Right hindlimb (tissue), 1 donor: ENCODE measurements around the gene RHPN2.
A peak's percentile ranks its signal among the peaks of the same experiment; 100 is the strongest.
"Not testable (repeated sequence)": the region's sequence is repeated elsewhere in the genome, so short reads cannot be mapped to it uniquely, and the experiment has no call there.

ENCODE experiments used
- DNase-seq: peaks from one replicate; pipeline ENCODE4 v3.0.0-alpha.2; 2018

RHPN2 gene

DNA sequence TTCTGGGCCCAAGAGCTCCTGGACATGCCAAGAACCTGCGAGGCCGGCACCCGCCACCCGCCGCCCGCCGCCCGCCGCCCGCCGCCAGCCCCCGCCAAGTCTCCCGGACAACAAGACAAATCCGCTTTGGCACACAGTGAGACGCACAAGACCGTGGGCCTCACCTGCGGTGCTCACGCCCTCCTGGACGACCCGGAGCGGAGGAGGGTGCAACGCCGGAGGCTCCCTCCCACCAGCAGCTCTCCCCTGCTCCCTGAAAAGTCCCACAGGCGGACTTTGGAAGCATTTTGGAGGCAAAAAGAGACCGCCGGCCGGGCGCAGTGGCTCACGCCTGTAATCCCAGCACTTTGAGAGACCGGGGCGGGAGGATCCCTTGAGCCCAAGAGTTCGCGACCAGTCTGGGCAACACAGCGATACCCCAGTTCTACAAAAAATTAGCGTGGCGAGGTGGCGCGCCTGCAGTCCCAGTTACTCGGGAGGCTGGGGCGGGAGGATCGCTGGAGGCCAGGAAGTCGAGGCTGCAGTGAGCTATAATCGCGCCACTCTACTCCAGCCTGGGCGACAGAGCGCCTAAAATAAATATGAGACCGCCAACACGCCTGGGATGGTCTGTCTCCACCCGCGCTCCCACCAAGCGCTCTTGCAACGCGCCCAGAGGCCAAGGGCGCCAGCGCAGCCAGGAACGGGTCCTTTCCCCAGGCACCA lies 783 bp downstream of the RHPN2 start:
- DNase-seq = no peak

GRCh38 chr19:33063356-33063752 lies 1.3 kb downstream of the RHPN2 start:
- DNase-seq = peak; percentile 20

DNA sequence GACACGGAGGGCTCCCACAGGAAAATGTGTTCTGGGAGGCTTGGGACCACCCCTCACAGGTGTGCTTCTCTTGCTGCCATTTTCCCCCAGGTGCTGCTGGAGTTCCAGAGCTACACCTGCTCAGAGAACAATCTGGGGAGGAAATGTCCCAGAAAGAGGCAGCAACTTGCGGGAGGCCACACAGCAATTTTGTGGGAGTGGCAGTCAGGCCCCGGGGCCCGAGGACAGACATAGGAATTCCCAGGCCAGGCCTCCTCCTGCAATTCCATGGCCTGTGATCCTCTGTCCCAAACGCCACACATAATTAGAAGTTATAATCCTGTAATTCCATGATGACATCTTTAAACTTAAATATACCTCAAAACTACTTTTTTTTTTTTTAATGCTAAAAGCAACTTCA lies 1.8 kb downstream of the RHPN2 start:
- DNase-seq = no peak

- DNase-seq = no peak
Measured at GRCh38 chr19:33060586-33060985, 4.1 kb downstream of the RHPN2 start.

DNA sequence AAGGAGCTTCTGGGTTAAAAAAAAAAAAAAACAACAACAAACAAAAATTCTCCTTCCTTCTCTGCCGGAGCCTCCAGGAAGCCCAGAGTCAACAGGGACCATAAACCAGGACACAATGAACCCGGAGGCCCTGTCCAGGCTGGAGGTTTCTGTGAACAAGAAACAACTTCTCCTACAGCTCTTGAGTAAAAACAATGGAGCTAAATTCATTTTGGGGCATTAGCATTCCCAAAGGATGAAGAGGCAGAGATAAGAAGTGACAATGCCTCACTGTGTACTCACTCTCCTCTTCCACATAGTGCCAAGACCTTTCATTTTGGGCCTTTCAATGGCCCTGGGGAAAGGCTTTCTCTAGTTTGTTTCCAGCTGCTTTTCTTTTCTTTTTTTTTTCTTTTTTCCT lies 9.0 kb downstream of the RHPN2 start:
- no peak for DNase-seq

DNA sequence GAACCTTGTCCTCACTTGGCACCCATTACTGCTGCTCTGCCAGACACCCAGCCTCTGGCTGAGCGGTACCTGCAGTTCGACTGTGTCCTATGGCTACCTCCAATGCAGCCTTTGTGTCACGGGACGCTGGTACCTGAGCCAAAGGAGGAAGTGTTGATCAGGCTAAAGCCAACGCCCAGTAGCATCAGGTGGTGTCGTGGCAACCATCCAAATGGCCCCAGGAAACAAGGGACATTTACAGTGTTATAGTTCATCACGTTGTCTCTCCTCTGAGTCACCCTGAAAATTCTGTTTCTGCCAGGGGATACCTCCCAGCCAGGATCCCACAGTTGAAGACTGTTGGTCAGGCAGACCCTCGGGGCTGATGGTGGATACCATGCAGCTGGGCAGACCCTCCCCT lies 10.1 kb downstream of the RHPN2 start:
- DNase-seq = no peak

DNA sequence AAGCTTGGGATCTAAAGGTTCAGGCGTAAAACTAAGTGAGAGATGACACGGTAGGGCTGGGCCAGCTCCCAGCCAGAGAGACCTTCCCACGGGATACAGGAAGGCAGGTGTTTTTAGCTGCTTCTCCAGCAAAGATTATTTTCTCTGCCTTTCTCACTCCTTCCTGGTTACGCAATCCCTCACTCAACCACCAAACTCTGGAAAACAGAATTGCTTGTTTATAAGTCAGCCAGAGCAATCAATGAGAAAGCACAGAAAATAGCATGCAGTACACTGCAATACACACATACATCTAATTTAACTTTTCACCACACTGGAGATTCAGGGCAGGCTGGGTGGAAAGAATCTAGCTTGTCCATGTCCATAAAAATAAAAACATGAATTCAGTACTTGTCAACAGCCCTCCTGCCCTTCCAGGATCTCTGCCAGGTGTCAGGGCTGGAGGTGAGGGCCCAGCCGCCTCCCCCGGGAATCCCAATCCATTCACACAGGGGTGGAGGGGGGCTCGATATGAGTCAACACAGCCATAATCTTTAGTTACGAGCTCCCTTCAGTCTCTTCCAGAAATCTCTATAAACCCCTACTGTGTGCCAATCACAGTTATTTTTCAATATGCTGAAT lies 12.2 kb downstream of the RHPN2 start:
- DNase-seq = no peak

GRCh38 chr19:33050110-33050509 lies 14.6 kb downstream of the RHPN2 start:
- no peak for DNase-seq

- DNase-seq = no peak
Measured at GRCh38 chr19:33048806-33049676, 15.6 kb downstream of the RHPN2 start.

GRCh38 chr19:33047422-33047821 lies 17.3 kb downstream of the RHPN2 start:
- DNase-seq = no peak

DNA sequence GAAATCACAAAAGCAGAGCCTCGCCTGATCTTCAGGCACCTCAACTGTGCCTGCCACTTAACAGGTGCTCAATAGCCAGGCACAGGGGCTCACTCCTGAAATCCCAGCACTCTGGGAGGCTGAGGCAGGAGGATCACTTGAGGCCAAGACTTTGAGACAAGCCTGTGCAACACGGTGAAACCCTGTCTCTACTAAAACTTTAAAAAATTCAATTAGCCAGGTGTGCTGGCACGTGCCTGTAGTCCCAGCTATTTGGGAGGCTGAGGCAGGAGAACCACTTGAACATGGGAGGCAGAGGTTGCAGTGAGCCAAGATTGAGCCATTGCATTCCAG lies 22.9 kb downstream of the RHPN2 start:
- DNase-seq = not testable (repeated sequence)

DNA sequence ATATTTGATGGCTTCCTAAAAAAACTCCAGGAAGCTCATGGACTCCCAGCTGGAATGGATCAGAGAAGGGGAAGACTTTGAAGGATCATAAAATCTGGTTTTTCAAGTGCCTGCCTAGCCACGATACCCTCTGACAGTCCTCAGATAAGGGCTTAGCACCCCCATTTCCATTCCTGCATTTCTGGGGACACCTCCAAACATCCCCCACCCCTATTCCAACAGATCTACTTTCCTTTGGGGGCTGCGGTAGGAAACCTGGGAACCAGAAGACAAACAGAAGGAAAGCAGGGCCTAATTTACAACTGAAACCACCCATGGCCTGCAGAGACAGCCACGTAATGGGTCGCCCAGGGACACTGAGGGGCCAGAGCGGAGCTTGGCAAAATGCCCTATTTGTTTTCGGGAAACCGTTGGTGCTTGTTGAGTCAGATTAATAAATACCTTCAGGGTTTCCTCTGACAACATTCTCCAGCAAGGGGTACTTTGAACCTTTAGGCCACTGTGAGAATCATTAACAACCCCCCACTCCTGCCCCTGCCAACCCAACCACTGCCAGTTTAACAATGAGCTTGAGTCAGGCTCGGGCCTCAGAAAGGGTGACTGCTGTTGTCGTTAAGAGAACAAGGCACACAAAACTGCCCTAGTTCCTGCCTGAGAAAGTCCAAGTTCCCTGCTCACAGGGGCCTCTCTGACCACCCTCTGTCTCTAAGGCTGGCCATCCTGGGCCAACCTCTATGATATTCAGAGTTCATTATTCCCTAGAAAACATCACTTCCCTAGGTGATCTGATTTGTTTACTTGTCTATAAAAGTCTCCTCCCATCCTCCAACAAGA lies 23.5 kb downstream of the RHPN2 start:
- DNase-seq = no peak

DNA sequence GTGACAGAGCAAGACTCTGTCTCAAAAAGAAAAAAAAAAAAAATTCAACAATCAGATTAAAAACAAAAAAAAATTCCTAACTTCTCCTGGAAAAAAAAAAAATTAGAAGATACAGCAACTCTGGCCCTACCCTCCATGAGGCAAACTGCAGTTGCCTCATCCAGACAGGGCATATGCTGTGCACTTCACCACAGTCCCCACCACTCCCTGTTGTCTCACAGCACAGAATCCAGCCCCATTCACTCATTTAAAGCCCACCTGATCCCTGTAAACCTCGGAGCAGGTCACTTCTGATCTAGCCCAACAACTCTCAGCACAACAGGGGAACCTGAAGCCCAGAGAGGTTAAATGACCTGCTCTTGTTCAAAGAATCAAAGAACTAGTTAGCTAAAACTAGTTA lies 24.9 kb downstream of the RHPN2 start:
- DNase-seq = no peak

- no peak for DNase-seq
Measured at GRCh38 chr19:33039108-33039599, 25.5 kb downstream of the RHPN2 start.

DNA sequence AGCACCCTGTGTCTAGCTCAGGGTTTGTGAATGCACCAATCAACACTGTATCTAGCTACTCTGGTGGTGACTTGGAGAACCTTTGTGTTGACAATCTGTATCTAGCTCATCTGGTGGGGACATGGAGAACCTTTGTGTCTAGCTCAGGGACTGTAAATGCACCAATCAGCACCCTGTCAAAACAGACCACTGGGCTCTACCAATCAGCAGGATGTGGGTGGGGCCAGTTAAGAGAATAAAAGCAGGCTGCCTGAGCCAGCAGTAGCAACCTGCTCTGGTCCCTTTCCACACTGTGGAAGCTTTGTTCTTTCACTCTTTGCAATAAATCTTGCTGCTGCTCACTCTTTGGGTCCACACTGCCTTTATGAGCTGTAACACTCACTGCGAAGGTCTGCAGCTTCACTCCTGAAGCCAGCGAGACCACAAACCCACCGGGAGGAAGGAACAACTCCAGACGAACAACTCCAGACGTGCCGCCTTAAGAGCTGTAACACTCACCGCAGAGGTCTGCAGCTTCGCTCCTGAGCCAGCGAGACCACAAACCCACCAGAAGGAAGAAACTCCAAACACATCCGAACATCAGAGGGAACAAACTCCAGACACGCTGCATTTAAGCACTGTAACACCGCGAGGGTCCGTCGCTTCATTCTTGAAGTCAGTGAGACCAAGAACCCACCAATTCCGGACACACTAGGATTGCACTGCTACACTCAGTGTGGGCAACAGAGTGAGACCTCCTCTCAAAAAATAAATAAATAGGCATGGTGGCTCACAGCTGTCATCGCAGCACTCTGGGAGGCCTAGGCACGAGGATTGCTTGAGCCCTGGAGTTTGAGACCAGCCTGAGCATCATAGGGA lies 27.3 kb downstream of the RHPN2 start:
- not testable (repeated sequence) for DNase-seq

- DNase-seq = not testable (repeated sequence)
Measured at GRCh38 chr19:33036370-33037167, 28.1 kb downstream of the RHPN2 start.

GRCh38 chr19:33035461-33035860 lies 29.2 kb downstream of the RHPN2 start:
- no peak for DNase-seq

GRCh38 chr19:33032218-33032781 lies 32.4 kb downstream of the RHPN2 start:
- no peak for DNase-seq

GRCh38 chr19:33029746-33030303 lies 34.9 kb downstream of the RHPN2 start:
- no peak for DNase-seq

- not testable (repeated sequence) for DNase-seq
Measured at GRCh38 chr19:33026602-33027001, 38.1 kb downstream of the RHPN2 start.
